ENCODE results near the gene VWC2L.

Gene VWC2L

GRCh38 chr2:214543386-214543955 is 132.6 kb downstream of the VWC2L start:
- DNase-seq = no peak

GRCh38 chr2:214545898-214546542 is 135.2 kb downstream of the VWC2L start:
- no peak for DNase-seq

GRCh38 chr2:214547931-214548330 is 137.1 kb downstream of the VWC2L start:
- no peak for DNase-seq

- no peak for DNase-seq
These were observed 139.1 kb downstream of the VWC2L start for GRCh38 chr2:214549946-214550345.

- DNase-seq = no peak
These were observed 139.9 kb downstream of the VWC2L start for GRCh38 chr2:214550786-214551185.

- DNase-seq = no peak
These were observed 147.0 kb downstream of the VWC2L start for GRCh38 chr2:214557884-214558283.

DNA sequence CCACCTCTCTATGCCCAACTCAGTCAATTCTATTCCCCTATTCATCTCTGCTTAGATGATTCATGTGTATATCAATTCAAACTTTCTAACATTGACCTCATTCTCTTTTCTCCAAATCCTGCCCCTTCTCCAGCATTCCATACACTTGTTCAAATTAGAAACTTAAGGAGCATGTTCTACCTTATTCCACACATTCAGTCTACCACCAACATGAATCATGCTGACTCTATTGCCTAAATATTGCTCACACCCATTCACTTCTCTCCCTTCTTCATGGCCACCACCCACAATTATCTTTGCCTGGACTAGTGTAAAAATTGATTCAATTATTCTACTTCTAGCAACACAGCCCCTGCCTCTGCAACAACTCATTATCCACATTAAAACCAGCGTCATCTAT is 147.5 kb downstream of the VWC2L start:
- no peak for DNase-seq

DNA sequence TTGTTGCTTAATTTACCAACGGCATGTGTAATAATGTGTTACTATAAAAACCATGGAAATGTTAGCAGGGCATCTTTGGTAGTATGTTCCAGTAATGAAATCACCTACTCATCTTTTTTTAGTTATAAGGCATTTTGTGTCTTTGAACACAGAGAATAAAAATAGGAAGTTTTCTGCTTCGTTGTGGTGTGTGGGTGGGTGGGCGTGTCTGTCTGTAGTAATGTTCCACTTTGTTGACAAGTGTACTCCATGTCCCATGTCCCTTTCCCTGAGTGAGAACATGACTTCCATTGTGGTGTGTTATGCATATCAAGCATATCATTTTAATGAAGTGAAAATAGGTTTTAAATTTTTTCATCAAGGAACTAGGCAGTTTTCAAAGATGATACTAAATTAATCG is 149.3 kb downstream of the VWC2L start:
- DNase-seq = no peak

GRCh38 chr2:214560618-214561190 is 149.8 kb downstream of the VWC2L start:
- no peak for DNase-seq

- DNase-seq = no peak
These were observed 154.4 kb downstream of the VWC2L start for GRCh38 chr2:214565246-214565645.

DNA sequence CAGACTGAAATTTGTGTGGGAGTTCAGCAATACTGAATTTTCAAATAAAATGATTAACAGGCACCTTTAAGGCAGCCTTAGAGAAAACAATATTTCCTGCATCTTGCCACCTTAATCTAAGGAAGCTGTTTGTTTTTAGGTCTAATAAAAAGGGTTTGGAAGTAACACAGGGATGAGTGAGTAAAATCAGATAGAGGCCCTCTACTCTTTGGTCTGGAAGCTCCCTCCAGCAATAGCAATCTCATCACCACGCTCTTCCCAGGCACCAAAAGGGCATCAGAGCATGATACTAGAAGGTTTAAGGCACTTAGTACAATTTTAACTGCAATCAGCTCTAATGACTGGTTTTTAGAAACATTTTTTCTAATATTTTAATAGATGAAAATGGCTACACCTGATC is 155.6 kb downstream of the VWC2L start:
- DNase-seq = no peak

GRCh38 chr2:214569419-214570035 is 158.7 kb downstream of the VWC2L start:
- DNase-seq = no peak

GRCh38 chr2:214574084-214574781 is 163.4 kb downstream of the VWC2L start:
- DNase-seq = peak; percentile 7

DNA sequence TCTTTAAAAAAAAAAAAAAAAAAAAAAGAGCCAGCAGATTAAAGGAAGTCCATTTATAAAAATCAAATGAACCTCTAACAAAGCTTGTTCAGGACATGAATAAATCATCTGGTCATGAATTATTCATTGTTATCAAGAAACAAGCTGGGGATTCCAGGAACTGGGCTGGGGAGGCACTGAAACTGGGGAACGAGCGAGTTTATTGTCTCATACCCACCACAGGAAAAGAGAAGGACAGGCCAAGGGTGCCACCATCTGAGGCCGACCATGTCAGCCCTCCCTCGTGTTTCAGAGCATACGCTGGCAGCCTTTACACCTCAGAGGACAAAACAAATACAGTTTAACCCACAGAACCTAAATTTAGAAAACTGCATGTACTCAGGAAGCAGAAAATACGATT is 164.2 kb downstream of the VWC2L start:
- peak; percentile 85 for DNase-seq

DNA sequence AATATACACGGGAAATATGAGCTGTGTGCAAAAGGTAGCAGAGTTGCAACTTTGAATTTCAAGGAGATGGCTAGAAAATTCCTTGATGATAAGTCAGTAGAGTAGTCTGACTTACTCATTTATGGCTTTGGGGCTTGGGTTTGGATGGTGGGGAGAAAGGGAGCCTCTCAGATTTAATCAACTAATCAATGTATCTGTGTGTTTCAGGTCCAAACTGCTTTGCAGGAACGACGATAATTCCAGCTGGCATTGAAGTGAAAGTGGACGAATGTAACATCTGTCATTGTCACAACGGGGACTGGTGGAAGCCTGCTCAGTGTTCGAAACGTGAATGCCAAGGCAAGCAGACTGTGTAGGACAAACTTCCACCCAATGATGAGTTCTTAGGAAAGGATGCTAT is 164.6 kb downstream of the VWC2L start:
- DNase-seq = peak; percentile 54

GRCh38 chr2:214577769-214578168 is 166.9 kb downstream of the VWC2L start:
- no peak for DNase-seq

DNA sequence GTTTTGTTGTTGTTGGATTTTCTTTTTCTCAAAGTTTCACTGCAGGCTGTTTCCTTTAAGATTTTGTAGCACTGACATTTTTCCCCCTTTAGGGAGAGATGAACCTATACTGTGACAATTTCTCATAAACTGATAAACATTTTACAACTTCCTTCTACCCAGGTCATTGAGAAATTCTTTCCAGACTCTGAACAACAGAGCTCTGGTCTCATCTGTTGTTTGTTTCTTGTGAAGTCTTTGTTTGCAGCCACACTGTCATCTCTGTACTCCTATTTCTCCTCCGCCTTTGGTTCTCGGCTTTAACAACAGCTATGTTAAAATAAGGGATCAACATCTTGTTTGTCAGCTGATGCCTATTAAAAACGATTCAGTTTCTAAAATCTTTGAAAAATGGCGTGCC is 167.6 kb downstream of the VWC2L start:
- no peak for DNase-seq

DNA sequence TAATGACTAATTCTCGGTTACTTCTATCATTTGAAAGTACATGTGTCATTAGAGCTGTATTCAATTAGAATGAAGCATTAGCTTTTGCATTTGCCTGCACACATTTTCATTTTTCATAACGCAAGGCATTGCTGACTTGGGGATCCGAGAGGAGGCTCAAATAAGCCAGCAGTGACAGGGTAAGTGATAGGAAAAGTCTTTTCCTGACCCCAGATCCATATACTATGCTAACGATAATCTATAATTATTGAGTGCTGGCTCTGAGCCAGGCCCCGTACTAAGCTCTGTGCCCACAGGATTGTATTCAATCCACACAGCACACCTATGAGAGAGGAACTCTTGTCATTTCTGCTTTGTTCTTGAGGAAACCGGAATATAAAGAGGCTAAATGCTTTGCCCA is 168.2 kb downstream of the VWC2L start:
- no peak for DNase-seq

GRCh38 chr2:214587442-214587841 is 176.6 kb downstream of the VWC2L start:
- no peak for DNase-seq

GRCh38 chr2:214591366-214591765 is 180.5 kb downstream of the VWC2L start:
- DNase-seq = no peak

DNA sequence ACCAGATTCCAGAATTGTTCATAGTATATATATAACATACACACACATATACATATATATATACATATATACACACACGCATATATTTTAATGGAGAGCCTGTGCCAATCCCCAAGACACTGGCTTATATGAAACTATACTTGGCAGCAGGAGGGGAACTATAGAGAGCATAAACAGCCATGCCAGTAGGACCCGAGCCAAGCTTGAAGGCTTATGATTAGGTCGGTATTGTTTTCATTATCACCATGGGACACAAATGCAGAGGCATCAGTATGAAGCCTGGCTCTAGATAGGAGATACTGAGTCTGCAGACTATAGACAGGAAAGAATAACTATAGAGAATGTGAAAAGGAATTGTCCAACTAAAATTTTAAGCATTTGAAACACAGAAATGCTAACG is 181.2 kb downstream of the VWC2L start:
- DNase-seq = no peak

GRCh38 chr2:214593727-214594126 is 182.9 kb downstream of the VWC2L start:
- no peak for DNase-seq

DNA sequence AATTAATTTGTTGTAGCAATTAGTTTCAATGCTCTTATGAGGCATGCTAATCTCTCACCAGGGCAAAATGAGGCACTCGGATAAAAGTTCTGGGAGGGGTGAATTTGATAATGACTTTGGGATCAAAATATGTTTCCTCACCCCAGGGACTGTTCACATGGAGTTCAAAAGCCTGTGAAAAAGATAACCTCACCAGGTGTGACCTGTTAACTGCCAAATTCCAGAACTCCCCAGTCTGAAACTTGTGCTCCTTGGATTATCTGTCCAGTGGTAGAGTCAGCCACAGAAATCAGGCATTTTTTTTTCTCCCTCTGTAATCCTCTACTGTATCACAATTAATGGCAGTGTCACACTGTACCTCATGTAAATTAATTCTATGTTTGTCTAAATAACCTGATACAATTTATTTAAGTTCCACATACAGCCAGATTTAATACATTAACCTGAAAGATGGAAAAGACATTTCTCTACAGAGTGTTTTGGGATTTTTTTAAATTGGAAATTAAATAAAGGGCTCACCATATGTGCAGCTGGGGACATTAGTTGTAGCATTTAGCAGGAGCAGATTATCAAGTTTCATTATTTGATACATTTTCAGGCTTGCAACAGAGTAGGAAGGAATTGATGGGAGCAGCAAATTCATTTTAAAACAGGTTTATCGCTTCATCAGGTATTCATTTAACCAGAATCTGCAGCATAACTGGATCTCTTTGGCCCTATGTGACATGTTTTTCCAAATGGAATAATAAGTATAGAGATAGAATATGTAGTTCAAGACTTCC is 191.2 kb downstream of the VWC2L start:
- DNase-seq = no peak
